ENCODE results near the gene CA14.
A peak's percentile ranks its signal among the peaks of the same experiment; 100 is the strongest.
"Not testable (repeated sequence)": the region's sequence is repeated elsewhere in the genome, so short reads cannot be mapped to it uniquely, and the experiment has no call there.

CA14 gene

DNA sequence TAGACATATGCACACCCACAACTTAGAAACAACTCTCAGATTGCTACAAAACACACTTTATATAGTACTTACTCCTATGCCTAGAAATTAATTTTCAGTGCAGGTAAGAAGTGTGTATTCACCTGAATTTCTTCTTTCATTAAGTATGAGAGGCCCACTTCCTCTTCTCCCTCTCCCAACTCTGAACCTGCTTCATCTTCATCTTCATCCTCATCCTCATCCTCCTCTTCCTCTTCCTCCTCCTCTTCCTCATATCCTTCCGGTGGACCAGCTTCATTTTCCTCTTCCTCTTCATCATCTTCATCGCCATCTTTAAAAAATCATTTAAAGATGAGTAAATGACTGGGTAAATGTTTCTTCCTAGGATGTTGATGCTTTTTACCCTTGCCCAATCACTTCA lies 31.1 kb upstream of the CA14 start:
- Histone ChIP-seq H3K4me1 (ENCODE audit: control insufficient read depth, insufficient read depth, low read length) (no peaks in the 10 kb centered on the region), H3K9me3 (replicated peaks; ENCODE audit: low read length) (no peaks in the 10 kb centered on the region), H3K4me3 (ENCODE audit: low read length) (no peak overlapping the region), H3K4me2 (ENCODE audit: low read length) (no peak overlapping the region), H3K36me3 (ENCODE audit: insufficient read depth, low read length) (peaks cover 43% of the 10 kb centered on the region), H3K27me3 (ENCODE audit: control insufficient read depth, insufficient read depth, low read length) (no peaks in the 10 kb centered on the region), H3K9ac (ENCODE audit: low read depth, low read length) (no peak overlapping the region)

- H3K4me2 ChIP-seq (ENCODE audit: low read length): no peak overlapping the region
- H3K4me3 ChIP-seq (ENCODE audit: low read length): no peak overlapping the region
- H3K9me3 ChIP-seq (replicated peaks; ENCODE audit: low read length): no peaks in the 10 kb centered on the region
- H3K4me1 ChIP-seq (ENCODE audit: control insufficient read depth, insufficient read depth, low read length): no peaks in the 10 kb centered on the region
- H3K9ac ChIP-seq (ENCODE audit: low read depth, low read length): no peak overlapping the region
- H3K27me3 ChIP-seq (ENCODE audit: control insufficient read depth, insufficient read depth, low read length): no peaks in the 10 kb centered on the region
- H3K36me3 ChIP-seq (ENCODE audit: insufficient read depth, low read length): peaks cover 40% of the 10 kb centered on the region
These were observed 30.3 kb upstream of the CA14 start for GRCh38 chr1:150227228-150227627.

DNA sequence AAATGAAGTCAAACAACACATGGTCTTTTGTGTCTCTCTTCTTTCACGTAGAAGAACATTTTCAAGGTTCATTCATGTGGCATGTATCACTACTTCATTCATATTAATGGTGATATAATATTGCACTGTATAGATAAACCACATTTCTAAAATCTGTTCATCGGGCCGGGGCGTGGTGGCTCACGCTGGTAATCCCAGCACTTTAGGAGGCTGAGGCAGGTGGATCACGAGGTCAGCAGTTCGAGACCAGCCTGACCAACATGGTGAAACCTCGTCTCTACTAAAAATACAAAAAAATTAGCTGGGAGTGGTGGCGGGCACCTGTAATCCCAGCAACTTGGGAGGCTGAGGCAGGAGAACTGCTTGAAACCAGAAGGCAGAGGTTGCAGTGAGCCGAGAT lies 29.3 kb upstream of the CA14 start:
- H3K4me2 ChIP-seq (ENCODE audit: low read length); H3K4me3 ChIP-seq (ENCODE audit: low read length); H3K9me3 ChIP-seq (replicated peaks; ENCODE audit: low read length); H3K4me1 ChIP-seq (ENCODE audit: control insufficient read depth, insufficient read depth, low read length); H3K27me3 ChIP-seq (ENCODE audit: control insufficient read depth, insufficient read depth, low read length); H3K9ac ChIP-seq (ENCODE audit: low read depth, low read length): not testable (repeated sequence)
- H3K36me3 ChIP-seq (ENCODE audit: insufficient read depth, low read length): peaks cover 34% of the 10 kb centered on the region

- H3K4me1 ChIP-seq (ENCODE audit: control insufficient read depth, insufficient read depth, low read length); H3K9ac ChIP-seq (ENCODE audit: low read depth, low read length); H3K4me3 ChIP-seq (ENCODE audit: low read length); H3K36me3 ChIP-seq (ENCODE audit: insufficient read depth, low read length); H3K9me3 ChIP-seq (replicated peaks; ENCODE audit: low read length); H3K27me3 ChIP-seq (ENCODE audit: control insufficient read depth, insufficient read depth, low read length): not testable (repeated sequence)
- H3K4me2 ChIP-seq (ENCODE audit: low read length): peak overlapping the region; percentile 99
These were observed 24.7 kb upstream of the CA14 start for GRCh38 chr1:150232921-150233320.

DNA sequence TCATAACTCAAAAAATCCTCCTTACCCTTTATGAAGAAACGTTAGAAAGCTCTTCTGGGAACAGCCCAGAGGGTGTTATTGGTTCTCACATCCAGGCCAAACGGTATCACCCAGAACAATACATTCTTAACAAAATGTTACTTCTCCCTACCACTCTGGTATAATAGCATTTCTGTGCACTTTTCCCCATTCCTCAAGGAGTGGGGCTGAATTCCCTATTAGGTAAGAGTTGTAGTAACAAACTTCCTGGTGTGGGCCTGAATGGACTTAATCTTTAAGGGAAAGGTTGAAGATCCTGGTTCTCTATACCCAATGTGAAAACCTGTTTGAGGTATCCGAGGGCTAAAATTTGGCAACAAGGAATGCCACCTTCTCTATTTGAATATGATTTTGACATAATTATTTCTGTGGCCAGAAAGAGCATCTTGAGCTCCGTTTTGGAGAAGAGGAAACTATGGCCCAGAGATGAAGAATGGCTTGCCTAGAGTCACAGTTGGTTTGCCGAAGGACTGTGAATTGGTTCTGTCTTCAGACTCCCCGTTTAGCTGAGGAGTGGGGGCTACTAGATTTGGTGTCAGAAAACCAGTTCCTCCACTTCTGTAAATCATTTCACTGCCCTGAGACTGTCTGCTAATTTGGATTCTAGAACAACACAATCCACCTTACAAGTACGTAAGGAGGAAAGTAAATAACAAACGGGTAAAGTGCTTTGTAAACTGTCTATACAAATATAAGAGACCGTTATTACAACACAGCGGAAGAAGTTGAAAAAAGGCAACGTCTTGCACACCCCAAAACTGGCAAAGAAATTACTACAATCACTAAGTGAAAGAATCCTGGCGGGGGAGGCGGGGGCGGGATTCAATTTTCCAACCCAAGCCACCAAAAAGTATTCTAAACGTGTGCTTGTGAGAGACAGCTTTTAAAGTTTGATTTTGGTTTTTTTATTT lies 23.9 kb upstream of the CA14 start:
- peak overlapping the region; percentile 91 for H3K9ac ChIP-seq (ENCODE audit: low read depth, low read length)

DNA sequence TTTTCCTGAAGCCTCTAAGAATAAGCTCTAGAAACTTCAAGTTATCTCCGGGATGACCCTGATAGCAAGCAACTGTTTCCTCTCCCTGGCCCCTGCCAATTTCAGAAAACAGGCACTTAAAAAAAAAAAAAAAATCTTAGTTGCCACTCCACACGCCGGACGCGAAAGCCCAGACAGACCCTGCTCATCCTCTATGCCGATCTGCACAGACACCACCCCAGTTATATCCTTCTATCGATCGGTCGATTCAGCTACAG lies 23.3 kb upstream of the CA14 start:
- peak overlapping the region; percentile 99 for H3K4me2 ChIP-seq (ENCODE audit: low read length)
- peak overlapping the region; percentile 94 for H3K4me3 ChIP-seq (ENCODE audit: low read length)
- H3K27me3 ChIP-seq (ENCODE audit: control insufficient read depth, insufficient read depth, low read length): no peaks in the 10 kb centered on the region
- H3K9me3 ChIP-seq (replicated peaks; ENCODE audit: low read length): no peaks in the 10 kb centered on the region
- peaks cover 5% of the 10 kb centered on the region for H3K4me1 ChIP-seq (ENCODE audit: control insufficient read depth, insufficient read depth, low read length)
- H3K9ac ChIP-seq (ENCODE audit: low read depth, low read length): peak overlapping the region; percentile 91
- H3K36me3 ChIP-seq (ENCODE audit: insufficient read depth, low read length): peaks cover under 1% of the 10 kb centered on the region

More for the DNA sequence above, 23.9 kb upstream of the CA14 start:
- Histone ChIP-seq H3K36me3 (ENCODE audit: insufficient read depth, low read length) (peaks cover 7% of the 10 kb centered on the region), H3K9me3 (replicated peaks; ENCODE audit: low read length) (no peaks in the 10 kb centered on the region), H3K27me3 (ENCODE audit: control insufficient read depth, insufficient read depth, low read length) (no peaks in the 10 kb centered on the region), H3K4me1 (ENCODE audit: control insufficient read depth, insufficient read depth, low read length) (peaks cover 5% of the 10 kb centered on the region), H3K4me3 (ENCODE audit: low read length) (peak overlapping the region; percentile 94), H3K4me2 (ENCODE audit: low read length) (peak overlapping the region; percentile 99)

DNA sequence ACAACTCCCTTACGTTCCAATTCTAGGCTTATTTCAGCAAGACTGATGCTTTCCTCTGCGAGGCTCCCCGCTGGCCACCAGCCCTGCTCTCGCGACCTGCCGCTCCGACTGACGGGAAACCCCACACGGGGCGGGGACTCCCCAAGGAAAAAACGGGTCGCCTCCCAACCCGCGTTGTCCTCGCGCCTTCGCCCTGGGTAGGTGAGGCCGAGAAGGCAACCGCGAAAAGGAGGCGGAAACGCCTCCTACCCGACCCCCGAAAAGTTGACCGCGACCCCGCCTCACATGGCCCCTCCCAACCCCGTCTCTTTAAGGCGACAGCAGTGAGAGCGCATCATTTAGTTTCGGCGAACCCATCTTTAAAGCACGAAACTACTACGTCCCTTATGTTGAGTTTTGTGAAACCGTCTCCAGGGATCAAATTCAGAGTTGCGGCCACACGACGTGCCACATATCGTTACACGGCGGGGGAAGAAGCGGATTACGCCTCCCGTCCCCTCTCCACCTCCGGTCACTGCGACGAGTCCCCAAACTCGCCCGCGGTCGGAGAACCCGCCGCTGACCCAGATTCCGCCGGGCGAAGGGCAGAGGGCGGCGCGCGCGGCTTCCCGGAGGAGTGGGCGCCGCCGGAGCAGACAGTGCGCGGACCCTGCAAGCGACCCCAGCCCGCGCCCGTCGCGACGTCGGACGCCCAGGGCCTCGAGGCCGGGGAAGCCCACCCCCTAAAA lies 22.8 kb upstream of the CA14 start:
- H3K4me2 ChIP-seq (ENCODE audit: low read length): peak overlapping the region; percentile 99
- peak overlapping the region; percentile 94 for H3K4me3 ChIP-seq (ENCODE audit: low read length)
- H3K4me1 ChIP-seq (ENCODE audit: control insufficient read depth, insufficient read depth, low read length): peaks cover 5% of the 10 kb centered on the region
- H3K36me3 ChIP-seq (ENCODE audit: insufficient read depth, low read length): no peaks in the 10 kb centered on the region
- H3K9ac ChIP-seq (ENCODE audit: low read depth, low read length): peak overlapping the region; percentile 91
- no peaks in the 10 kb centered on the region for H3K9me3 ChIP-seq (replicated peaks; ENCODE audit: low read length)
- no peaks in the 10 kb centered on the region for H3K27me3 ChIP-seq (ENCODE audit: control insufficient read depth, insufficient read depth, low read length)

- peak overlapping the region; percentile 94 for H3K4me3 ChIP-seq (ENCODE audit: low read length)
- H3K9ac ChIP-seq (ENCODE audit: low read depth, low read length): peak overlapping the region; percentile 91
- no peaks in the 10 kb centered on the region for H3K27me3 ChIP-seq (ENCODE audit: control insufficient read depth, insufficient read depth, low read length)
- peak overlapping the region; percentile 99 for H3K4me2 ChIP-seq (ENCODE audit: low read length)
- H3K9me3 ChIP-seq (replicated peaks; ENCODE audit: low read length): no peaks in the 10 kb centered on the region
- H3K4me1 ChIP-seq (ENCODE audit: control insufficient read depth, insufficient read depth, low read length): peaks cover 5% of the 10 kb centered on the region
- H3K36me3 ChIP-seq (ENCODE audit: insufficient read depth, low read length): no peaks in the 10 kb centered on the region
These were observed 22.2 kb upstream of the CA14 start for GRCh38 chr1:150235294-150235851.

- no peaks in the 10 kb centered on the region for H3K9me3 ChIP-seq (replicated peaks; ENCODE audit: low read length)
- peak within 1 kb of the TSS; percentile 91 for H3K9ac ChIP-seq (ENCODE audit: low read depth, low read length)
- H3K27me3 ChIP-seq (ENCODE audit: control insufficient read depth, insufficient read depth, low read length): no peaks in the 10 kb centered on the region
- peak within 1 kb of the TSS; percentile 99 for H3K4me2 ChIP-seq (ENCODE audit: low read length)
- H3K4me1 ChIP-seq (ENCODE audit: control insufficient read depth, insufficient read depth, low read length): peaks cover 5% of the 10 kb centered on the region
- peak within 1 kb of the TSS; percentile 94 for H3K4me3 ChIP-seq (ENCODE audit: low read length)
- no peaks in the 10 kb centered on the region for H3K36me3 ChIP-seq (ENCODE audit: insufficient read depth, low read length)
These were observed 21.5 kb upstream of the CA14 start, which contains the start of gene ANP32E for GRCh38 chr1:150235852-150236613. ANP32E (minus strand) TSS chr1:150236112; CDS start chr1:150235786, 326 bp downstream.

GRCh38 chr1:150236614-150237100 lies 20.9 kb upstream of the CA14 start:
- Histone ChIP-seq H3K9ac (ENCODE audit: low read depth, low read length) (peak overlapping the region; percentile 71), H3K36me3 (ENCODE audit: insufficient read depth, low read length) (no peaks in the 10 kb centered on the region), H3K9me3 (replicated peaks; ENCODE audit: low read length) (no peaks in the 10 kb centered on the region), H3K27me3 (ENCODE audit: control insufficient read depth, insufficient read depth, low read length) (no peaks in the 10 kb centered on the region), H3K4me1 (ENCODE audit: control insufficient read depth, insufficient read depth, low read length) (peaks cover 5% of the 10 kb centered on the region), H3K4me3 (ENCODE audit: low read length) (peak overlapping the region; percentile 94), H3K4me2 (ENCODE audit: low read length) (peak overlapping the region; percentile 85)

DNA sequence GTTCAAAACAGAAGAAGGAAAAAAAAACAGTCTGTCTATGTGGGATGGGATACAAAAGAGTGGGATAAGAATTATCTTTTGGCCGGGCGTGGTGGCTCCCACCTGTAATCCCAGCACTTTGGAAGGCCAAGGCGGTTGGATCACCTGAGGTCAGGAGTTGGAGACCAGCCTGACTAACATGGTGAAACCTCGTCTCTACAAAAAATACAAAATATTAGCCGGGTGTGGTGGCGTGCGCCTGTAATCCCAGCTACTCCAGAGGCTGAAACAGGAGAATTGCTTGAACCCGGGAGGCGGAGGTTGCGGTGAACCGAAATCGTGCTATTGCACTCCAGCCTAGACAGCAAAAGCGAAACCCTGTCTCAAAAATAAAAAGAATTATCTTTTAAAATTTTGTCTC lies 20.4 kb upstream of the CA14 start:
- peak overlapping the region; percentile 85 for H3K4me2 ChIP-seq (ENCODE audit: low read length)
- H3K4me1 ChIP-seq (ENCODE audit: control insufficient read depth, insufficient read depth, low read length); H3K36me3 ChIP-seq (ENCODE audit: insufficient read depth, low read length); H3K27me3 ChIP-seq (ENCODE audit: control insufficient read depth, insufficient read depth, low read length); H3K4me3 ChIP-seq (ENCODE audit: low read length); H3K9me3 ChIP-seq (replicated peaks; ENCODE audit: low read length); H3K9ac ChIP-seq (ENCODE audit: low read depth, low read length): not testable (repeated sequence)
